ENCODE measurements around the gene RBM20. TPM values are rescaled to one million over a fixed set of nuclear protein-coding genes. Genes with fewer than 3 reads are reported as not detected.

RBM20 gene
- polyA plus RNA-seq, 1 experiment = 0.11 TPM

DNA sequence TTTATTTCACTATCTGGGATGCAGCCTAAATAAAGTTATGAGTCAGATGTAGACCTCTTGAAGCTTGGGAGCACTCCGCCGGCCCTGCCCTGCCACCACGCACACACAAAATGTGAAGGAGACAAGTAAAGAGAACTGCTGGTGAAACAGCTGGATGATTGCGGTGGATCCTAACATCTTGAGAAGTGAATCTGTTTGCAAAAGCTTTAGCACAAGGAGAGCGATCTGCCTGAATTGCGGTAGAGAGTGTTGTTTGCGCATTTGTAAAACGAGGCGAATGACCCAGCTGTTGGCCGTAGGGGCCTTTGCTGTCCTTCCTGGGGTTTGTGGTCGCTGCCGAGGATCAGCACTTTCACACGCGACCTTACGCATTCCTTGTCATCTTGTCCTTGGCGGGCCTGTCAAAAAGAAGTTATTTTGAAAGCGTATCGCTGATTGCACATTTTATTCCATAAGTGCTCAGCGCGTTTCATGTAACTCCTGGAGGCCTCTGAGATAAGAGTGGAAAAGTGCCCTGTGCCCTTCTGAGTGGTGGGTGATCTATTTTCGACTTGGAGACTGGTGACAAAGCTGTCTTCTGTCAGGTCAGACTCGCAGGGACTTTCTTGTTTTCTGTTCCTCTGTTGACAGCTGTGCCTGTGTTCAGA is 40.8 kb downstream of the RBM20 start:
- Histone ChIP-seq H3K27me3 (ENCODE audit: control insufficient read depth, insufficient read depth, low read length) (no peaks in the 10 kb centered on the region), H3K27ac (ENCODE audit: low read depth, low read length) (peak overlapping the region; percentile 52), H3K4me3 (ENCODE audit: low read depth, low read length) (peak overlapping the region; percentile 25), H3K9me3 (ENCODE audit: control insufficient read depth, insufficient read depth, low read length) (no peaks in the 10 kb centered on the region)
- TF ChIP-seq, protein P1, sequence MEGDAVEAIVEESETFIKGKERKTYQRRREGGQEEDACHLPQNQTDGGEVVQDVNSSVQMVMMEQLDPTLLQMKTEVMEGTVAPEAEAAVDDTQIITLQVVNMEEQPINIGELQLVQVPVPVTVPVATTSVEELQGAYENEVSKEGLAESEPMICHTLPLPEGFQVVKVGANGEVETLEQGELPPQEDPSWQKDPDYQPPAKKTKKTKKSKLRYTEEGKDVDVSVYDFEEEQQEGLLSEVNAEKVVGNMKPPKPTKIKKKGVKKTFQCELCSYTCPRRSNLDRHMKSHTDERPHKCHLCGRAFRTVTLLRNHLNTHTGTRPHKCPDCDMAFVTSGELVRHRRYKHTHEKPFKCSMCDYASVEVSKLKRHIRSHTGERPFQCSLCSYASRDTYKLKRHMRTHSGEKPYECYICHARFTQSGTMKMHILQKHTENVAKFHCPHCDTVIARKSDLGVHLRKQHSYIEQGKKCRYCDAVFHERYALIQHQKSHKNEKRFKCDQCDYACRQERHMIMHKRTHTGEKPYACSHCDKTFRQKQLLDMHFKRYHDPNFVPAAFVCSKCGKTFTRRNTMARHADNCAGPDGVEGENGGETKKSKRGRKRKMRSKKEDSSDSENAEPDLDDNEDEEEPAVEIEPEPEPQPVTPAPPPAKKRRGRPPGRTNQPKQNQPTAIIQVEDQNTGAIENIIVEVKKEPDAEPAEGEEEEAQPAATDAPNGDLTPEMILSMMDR (IDR thresholded peaks at IDR 0.05; ENCODE audit: low read depth, low read length) = no peak
- peak; percentile 26 for DNase-seq (ENCODE audit: low read depth, low spot score)
- ChIA-PET CTCF (interaction anchor here (0.6 to 6.5 kb wide), 5 partner anchors 12 to 198 kb away, joined by 3 to 89 read pairs (median 3); no protein-coding TSS in a partner anchor), POLR2A (interaction anchor here (0.9 to 1.9 kb wide), 3 partner anchors 20 to 233 kb away, joined by 3 to 5 read pairs (median 3); no protein-coding TSS in a partner anchor)

DNA sequence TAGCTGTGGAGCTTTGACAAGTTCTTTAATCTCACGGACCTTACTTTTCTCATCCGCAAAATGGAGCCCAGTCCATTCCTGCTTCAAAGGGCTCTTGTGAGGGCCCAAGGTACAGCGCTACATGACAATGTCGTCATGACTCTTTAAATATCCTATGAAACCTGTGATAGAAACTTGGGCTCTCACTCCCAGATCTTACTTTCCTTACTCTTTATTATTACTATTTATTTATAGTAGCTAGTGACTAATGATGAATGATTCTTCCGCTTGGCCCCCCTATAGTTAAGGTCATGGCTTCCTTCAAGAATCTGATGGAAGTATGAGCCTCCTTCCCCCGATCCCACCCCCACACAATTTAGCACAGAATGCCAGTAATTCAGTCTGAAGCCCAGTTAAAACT is 41.9 kb downstream of the RBM20 start:
- no peak for DNase-seq (ENCODE audit: low read depth, low spot score)
- H3K4me3 ChIP-seq (ENCODE audit: low read depth, low read length) = no peak overlapping the region
- POLR2A ChIA-PET = interaction anchor here (0.7 kb wide), 1 partner anchor 13 kb away, joined by 10 read pairs; no protein-coding TSS in a partner anchor
- TF ChIP-seq, protein P1 (IDR thresholded peaks at IDR 0.05; ENCODE audit: low read depth, low read length) = no peak
- H3K9me3 ChIP-seq (ENCODE audit: control insufficient read depth, insufficient read depth, low read length) = no peaks in the 10 kb centered on the region
- CTCF ChIA-PET = interaction anchor here (0.6 to 6.5 kb wide), 7 partner anchors 13 to 1451 kb away, joined by 3 to 89 read pairs (median 4); no protein-coding TSS in a partner anchor
- H3K27me3 ChIP-seq (ENCODE audit: control insufficient read depth, insufficient read depth, low read length) = no peaks in the 10 kb centered on the region
- peak overlapping the region; percentile 25 for H3K27ac ChIP-seq (ENCODE audit: low read depth, low read length)

DNA sequence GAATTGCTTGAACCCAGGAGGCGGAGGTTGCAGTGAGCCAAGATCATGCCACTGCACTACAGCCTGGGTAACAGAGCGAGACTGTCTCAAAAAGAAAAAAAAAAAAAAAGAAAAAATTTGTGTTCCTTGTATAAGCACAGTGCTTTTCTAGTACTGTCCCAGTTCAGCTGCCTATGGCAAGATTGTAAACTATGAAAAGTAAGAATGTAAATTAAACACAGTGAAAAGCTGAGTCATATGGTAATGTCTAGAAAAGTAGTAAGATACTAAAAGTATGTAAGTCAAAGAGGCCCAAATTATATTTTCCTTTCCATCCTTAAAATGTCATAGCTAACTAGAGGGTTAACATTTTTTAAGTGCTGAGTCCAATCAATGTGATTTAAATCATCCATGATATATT is 42.8 kb downstream of the RBM20 start:
- no peaks in the 10 kb centered on the region for H3K27me3 ChIP-seq (ENCODE audit: control insufficient read depth, insufficient read depth, low read length)
- CTCF ChIA-PET = interaction anchor here (0.7 to 6.5 kb wide), 3 partner anchors 14 to 207 kb away, joined by 4 to 89 read pairs (median 4); no protein-coding TSS in a partner anchor
- H3K27ac ChIP-seq (ENCODE audit: low read depth, low read length) = no peak overlapping the region
- POLR2A ChIA-PET = interaction anchor here (0.6 to 1.4 kb wide), 5 partner anchors 13 to 45 kb away, joined by 3 to 10 read pairs (median 4); no protein-coding TSS in a partner anchor
- no peaks in the 10 kb centered on the region for H3K9me3 ChIP-seq (ENCODE audit: control insufficient read depth, insufficient read depth, low read length)
- TF ChIP-seq, protein P1 (IDR thresholded peaks at IDR 0.05; ENCODE audit: low read depth, low read length) = no peak
- no peak overlapping the region for H3K4me3 ChIP-seq (ENCODE audit: low read depth, low read length)
- DNase-seq (ENCODE audit: low read depth, low spot score) = peak; percentile 47

DNA sequence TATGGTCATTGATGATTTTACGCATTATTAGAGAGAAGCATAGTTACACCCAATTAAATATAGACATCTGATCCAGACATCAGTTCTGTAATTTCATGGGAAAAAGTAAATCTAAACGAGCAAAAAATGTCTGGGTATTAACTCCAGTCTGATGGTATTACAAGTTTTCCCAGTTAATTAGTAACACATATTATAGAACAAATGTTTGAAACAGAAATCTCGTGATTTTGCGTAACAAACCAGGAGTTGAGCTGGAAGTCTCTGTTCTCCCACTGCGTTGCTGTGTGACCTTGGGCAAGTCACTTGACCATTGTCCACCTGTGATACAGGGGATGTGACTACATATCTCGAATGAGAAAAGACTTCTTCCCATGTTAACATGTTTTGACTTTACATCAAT is 43.3 kb downstream of the RBM20 start:
- CTCF ChIA-PET = interaction anchor here (1.8 to 6.5 kb wide), 2 partner anchors 15 to 207 kb away, joined by 4 to 89 read pairs; no protein-coding TSS in a partner anchor
- Histone ChIP-seq H3K4me3 (ENCODE audit: low read depth, low read length) (no peak overlapping the region), H3K27ac (ENCODE audit: low read depth, low read length) (no peak overlapping the region), H3K27me3 (ENCODE audit: control insufficient read depth, insufficient read depth, low read length) (no peaks in the 10 kb centered on the region), H3K9me3 (ENCODE audit: control insufficient read depth, insufficient read depth, low read length) (no peaks in the 10 kb centered on the region)
- POLR2A ChIA-PET = interaction anchor here (0.6 to 1.4 kb wide), 4 partner anchors 19 to 46 kb away, joined by 3 to 4 read pairs (median 4); no protein-coding TSS in a partner anchor
- DNase-seq (ENCODE audit: low read depth, low spot score) = no peak
- TF ChIP-seq, protein P1 (IDR thresholded peaks at IDR 0.05; ENCODE audit: low read depth, low read length) = no peak

DNA sequence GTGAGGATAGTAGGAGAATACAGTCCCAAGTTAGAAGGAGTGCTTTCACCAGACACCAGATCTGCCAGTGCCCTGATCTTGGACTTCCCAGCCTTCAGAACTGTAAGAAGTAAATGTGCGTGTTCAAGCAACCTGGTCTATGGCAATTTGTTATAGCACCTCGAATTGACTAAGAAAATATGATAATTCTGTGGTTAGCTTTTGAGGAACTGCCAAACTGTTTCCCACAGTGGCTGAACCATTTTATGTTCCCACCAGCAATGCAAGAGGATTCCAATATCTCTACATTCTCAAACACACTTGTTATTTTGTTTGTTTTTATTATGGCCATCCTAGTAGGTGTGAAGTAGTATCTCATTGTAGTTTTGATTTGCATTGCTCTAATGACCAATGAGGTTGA is 47.0 kb downstream of the RBM20 start:
- Histone ChIP-seq H3K4me3 (ENCODE audit: low read depth, low read length) (no peak overlapping the region), H3K27me3 (ENCODE audit: control insufficient read depth, insufficient read depth, low read length) (no peaks in the 10 kb centered on the region), H3K9me3 (ENCODE audit: control insufficient read depth, insufficient read depth, low read length) (no peaks in the 10 kb centered on the region), H3K27ac (ENCODE audit: low read depth, low read length) (no peak overlapping the region)
- ChIA-PET CTCF (no interaction called here), POLR2A (interaction anchor here (0.7 kb wide), 1 partner anchor 482 kb away, joined by 3 read pairs; no protein-coding TSS in a partner anchor)
- TF ChIP-seq, protein P1 (IDR thresholded peaks at IDR 0.05; ENCODE audit: low read depth, low read length) = no peak
- DNase-seq (ENCODE audit: low read depth, low spot score) = no peak

Data from AG04450 (cell line).